ENCODE results near the gene COLEC11.

- TF ChIP-seq CTCF (optimal IDR thresholded peaks at IDR 0.05 in 1 of 3, IDR thresholded peaks at IDR 0.05 in 1 of 3, conservative IDR thresholded peaks at IDR 0.05 in 1 of 3; ENCODE audit: extremely low read depth in 1 of 3, insufficient read depth in 2 of 3, low read length in 3 of 3) = no peak
- TF ChIP-seq EZH2 (IDR thresholded peaks at IDR 0.05; ENCODE audit: low read length) = no peak
Observed at GRCh38 chr2:3606370-3607201, 11.7 kb downstream of the COLEC11 start.

Data from keratinocyte (primary cell).